Frontal cortex (tissue), 4 donors: ENCODE measurements around the gene LINC01488. TPM values are rescaled to one million over a fixed set of nuclear protein-coding genes. Genes with fewer than 3 reads are reported as not detected.

Source experiments
- DNase-seq, 2 donors: peaks; one replicate each; pipeline ENCODE4 v3.0.0; 2012; ENCODE audit warnings: low spot score in 2 of 2
- FAIRE-seq: peaks from 2 replicates; lab custom pipeline; 2012; peaks lifted over from hg19 to GRCh38; lab: Jason Lieb, UNC
- total RNA-seq: library from RNA; depleted of rRNA; stranded (reverse); fragments of >200 nt; gene quantifications from one replicate; pipeline ENCODE4 v1.2.3, GENCODE V29; 2014
- donor health status: control.
- donor health status: control.
- donor health status: control.

The LINC01488 gene
- total RNA-seq, 1 donor from 2014 or later, result not detected

GRCh38 chr11:69489031-69489745, 7.7 kb downstream of the LINC01488 start:
- FAIRE-seq (no peak), DNase-seq (peak in 1 of 2 donors; percentile 73)

GRCh38 chr11:69489746-69490365, 8.4 kb downstream of the LINC01488 start:
- DNase-seq (no peak), FAIRE-seq (no peak)

- DNase-seq (no peak), FAIRE-seq (no peak)
Measured at GRCh38 chr11:69490516-69490915, 9.1 kb downstream of the LINC01488 start.

GRCh38 chr11:69491071-69492031, 9.9 kb downstream of the LINC01488 start:
- FAIRE-seq (no peak), DNase-seq (no peak)

GRCh38 chr11:69492201-69492991, 10.9 kb downstream of the LINC01488 start:
- FAIRE-seq (no peak), DNase-seq (no peak)

GRCh38 chr11:69493931-69494821, 12.7 kb downstream of the LINC01488 start:
- FAIRE-seq (no peak), DNase-seq (no peak)

GRCh38 chr11:69494851-69495250, 13.4 kb downstream of the LINC01488 start:
- DNase-seq, result no peak
- FAIRE-seq, result no peak

GRCh38 chr11:69495441-69496201, 14.2 kb downstream of the LINC01488 start:
- no peak for FAIRE-seq
- no peak for DNase-seq

- FAIRE-seq (no peak), DNase-seq (no peak)
Measured at GRCh38 chr11:69496202-69496557, 14.7 kb downstream of the LINC01488 start.

GRCh38 chr11:69496631-69497220, 15.3 kb downstream of the LINC01488 start:
- no peak for FAIRE-seq
- DNase-seq, result no peak

- FAIRE-seq, result no peak
- peak; percentile 50 to 65 for DNase-seq
Measured at GRCh38 chr11:69497221-69497787, 15.8 kb downstream of the LINC01488 start.

GRCh38 chr11:69498614-69499175, 17.2 kb downstream of the LINC01488 start:
- no peak for DNase-seq
- no peak for FAIRE-seq

GRCh38 chr11:69499186-69499917, 17.9 kb downstream of the LINC01488 start:
- DNase-seq, result no peak
- FAIRE-seq, result no peak

GRCh38 chr11:69499918-69500284, 18.4 kb downstream of the LINC01488 start:
- DNase-seq (no peak), FAIRE-seq (no peak)

- FAIRE-seq, result no peak
Measured at GRCh38 chr11:69500285-69501120, 19.0 kb downstream of the LINC01488 start.

GRCh38 chr11:69501121-69501489, 19.6 kb downstream of the LINC01488 start:
- no peak for FAIRE-seq

More at GRCh38 chr11:69500285-69501120, 19.0 kb downstream of the LINC01488 start:
- no peak for DNase-seq

More at GRCh38 chr11:69501121-69501489, 19.6 kb downstream of the LINC01488 start:
- no peak for DNase-seq
